ENCODE measurements around the gene CRY2.

CRY2 gene

GRCh38 chr11:45843158-45843924, 3.9 kb upstream of the CRY2 start:
- H3K27ac ChIP-seq (replicated peaks; ENCODE audit: low read length): no peak overlapping the region
- DNase-seq (ENCODE audit: low spot score): peak; percentile 79
- peak overlapping the region; percentile 66 for H2AFZ ChIP-seq (ENCODE audit: low read length)

GRCh38 chr11:45844822-45845578, 2.3 kb upstream of the CRY2 start:
- Histone ChIP-seq H3K9ac (ENCODE audit: low read depth, low read length, poor library complexity) (no peak overlapping the region), H3K79me1 (ENCODE audit: low read depth, low read length) (peaks cover 2% of the 10 kb centered on the region), H3K36me3 (replicated peaks in 1 of 2; ENCODE audit: control insufficient read depth in 2 of 2, insufficient read depth in 2 of 2, low read length in 2 of 2) (no peaks in the 10 kb centered on the region), H3K9me3 (replicated peaks in 1 of 2; ENCODE audit: control insufficient read depth in 2 of 2, insufficient read depth in 1 of 2, low read depth in 1 of 2, low read length in 2 of 2) (no peaks in the 10 kb centered on the region), H3K27ac (replicated peaks; ENCODE audit: low read length) (no peak overlapping the region), H3K14ac (ENCODE audit: low read length) (no peak overlapping the region), H2BK15ac (ENCODE audit: low read length) (no peak overlapping the region), H3K27me3 (ENCODE audit: control insufficient read depth in 3 of 3, insufficient read depth in 3 of 3, low read depth in 1 of 3, low read length in 3 of 3) (peaks cover 0 to 24% (median 14%) of the 10 kb centered on the region in 3 experiments), H3K23ac (ENCODE audit: low read depth, low read length, poor library complexity) (no peak overlapping the region), H2AFZ (ENCODE audit: low read length) (no peak overlapping the region), H3K4me3 (ENCODE audit: low read length in 2 of 2) (no peak overlapping the region), H3K4ac (ENCODE audit: low read length) (no peak overlapping the region), H3K4me2 (ENCODE audit: insufficient read depth, low read length, poor library complexity, severe bottlenecking) (no peak overlapping the region), H3K4me1 (ENCODE audit: control insufficient read depth in 2 of 2, insufficient read depth in 1 of 2, low read depth in 1 of 2, low read length in 2 of 2) (peaks cover 6 to 7% of the 10 kb centered on the region in 2 donors), H2BK5ac (ENCODE audit: low read length) (no peak overlapping the region), H2BK12ac (ENCODE audit: low read length) (no peak overlapping the region), H2AK5ac (ENCODE audit: low read depth, low read length) (no peak overlapping the region), H4K91ac (ENCODE audit: low read depth, low read length, poor library complexity) (no peak overlapping the region), H3K18ac (ENCODE audit: low read length) (no peak overlapping the region), H4K8ac (ENCODE audit: low read depth, low read length) (no peak overlapping the region), H2BK120ac (ENCODE audit: low read depth, low read length) (no peak overlapping the region)
- no peak for DNase-seq (ENCODE audit: low spot score)
- WGBS, 2 donors (ENCODE audit: extremely low coverage in 2 of 2, insufficient read length in 2 of 2, insufficient replicate concordance in 1 of 2): no CpG with 5 or more reads among the region's 3 CpGs

More at GRCh38 chr11:45843158-45843924, 3.9 kb upstream of the CRY2 start:
- Histone ChIP-seq H3K9ac (ENCODE audit: low read depth, low read length, poor library complexity) (no peak overlapping the region), H2AK5ac (ENCODE audit: low read depth, low read length) (no peak overlapping the region), H3K23ac (ENCODE audit: low read depth, low read length, poor library complexity) (no peak overlapping the region), H3K27me3 (ENCODE audit: control insufficient read depth in 3 of 3, insufficient read depth in 3 of 3, low read depth in 1 of 3, low read length in 3 of 3) (peaks cover 0 to 24% (median 14%) of the 10 kb centered on the region in 3 experiments), H2BK120ac (ENCODE audit: low read depth, low read length) (no peak overlapping the region), H4K8ac (ENCODE audit: low read depth, low read length) (no peak overlapping the region), H2BK12ac (ENCODE audit: low read length) (no peak overlapping the region), H3K14ac (ENCODE audit: low read length) (no peak overlapping the region), H3K4me3 (ENCODE audit: low read length in 2 of 2) (no peak overlapping the region), H3K79me1 (ENCODE audit: low read depth, low read length) (peaks cover 2% of the 10 kb centered on the region), H3K4ac (ENCODE audit: low read length) (no peak overlapping the region), H4K91ac (ENCODE audit: low read depth, low read length, poor library complexity) (no peak overlapping the region), H3K4me1 (ENCODE audit: control insufficient read depth in 2 of 2, insufficient read depth in 1 of 2, low read depth in 1 of 2, low read length in 2 of 2) (peaks cover 2 to 3% of the 10 kb centered on the region in 2 donors), H3K9me3 (replicated peaks in 1 of 2; ENCODE audit: control insufficient read depth in 2 of 2, insufficient read depth in 1 of 2, low read depth in 1 of 2, low read length in 2 of 2) (no peaks in the 10 kb centered on the region), H2BK15ac (ENCODE audit: low read length) (no peak overlapping the region), H3K36me3 (replicated peaks in 1 of 2; ENCODE audit: control insufficient read depth in 2 of 2, insufficient read depth in 2 of 2, low read length in 2 of 2) (no peaks in the 10 kb centered on the region), H3K4me2 (ENCODE audit: insufficient read depth, low read length, poor library complexity, severe bottlenecking) (peak overlapping the region; percentile 31), H3K18ac (ENCODE audit: low read length) (no peak overlapping the region), H2BK5ac (ENCODE audit: low read length) (no peak overlapping the region)
- no CpG with 5 or more reads among the region's 22 CpGs for WGBS, 2 donors (ENCODE audit: extremely low coverage in 2 of 2, insufficient read length in 2 of 2, insufficient replicate concordance in 1 of 2)

- Histone ChIP-seq H3K4me1 (ENCODE audit: control insufficient read depth in 2 of 2, insufficient read depth in 1 of 2, low read depth in 1 of 2, low read length in 2 of 2) (peaks cover 6 to 7% of the 10 kb centered on the region in 2 donors), H3K79me1 (ENCODE audit: low read depth, low read length) (peaks cover 2% of the 10 kb centered on the region), H3K27ac (replicated peaks; ENCODE audit: low read length) (no peak overlapping the region), H3K9me3 (replicated peaks in 1 of 2; ENCODE audit: control insufficient read depth in 2 of 2, insufficient read depth in 1 of 2, low read depth in 1 of 2, low read length in 2 of 2) (no peaks in the 10 kb centered on the region), H4K91ac (ENCODE audit: low read depth, low read length, poor library complexity) (no peak overlapping the region), H2BK12ac (ENCODE audit: low read length) (no peak overlapping the region), H3K9ac (ENCODE audit: low read depth, low read length, poor library complexity) (no peak overlapping the region), H2AK5ac (ENCODE audit: low read depth, low read length) (no peak overlapping the region), H2BK120ac (ENCODE audit: low read depth, low read length) (no peak overlapping the region), H3K4ac (ENCODE audit: low read length) (no peak overlapping the region), H3K4me2 (ENCODE audit: insufficient read depth, low read length, poor library complexity, severe bottlenecking) (no peak overlapping the region), H3K14ac (ENCODE audit: low read length) (no peak overlapping the region), H2BK5ac (ENCODE audit: low read length) (no peak overlapping the region), H3K23ac (ENCODE audit: low read depth, low read length, poor library complexity) (no peak overlapping the region), H2BK15ac (ENCODE audit: low read length) (no peak overlapping the region), H3K18ac (ENCODE audit: low read length) (no peak overlapping the region), H2AFZ (ENCODE audit: low read length) (no peak overlapping the region), H3K27me3 (ENCODE audit: control insufficient read depth in 3 of 3, insufficient read depth in 3 of 3, low read depth in 1 of 3, low read length in 3 of 3) (peaks cover 0 to 24% (median 14%) of the 10 kb centered on the region in 3 experiments), H3K4me3 (ENCODE audit: low read length in 2 of 2) (no peak overlapping the region), H4K8ac (ENCODE audit: low read depth, low read length) (no peak overlapping the region), H3K36me3 (replicated peaks in 1 of 2; ENCODE audit: control insufficient read depth in 2 of 2, insufficient read depth in 2 of 2, low read length in 2 of 2) (no peaks in the 10 kb centered on the region)
- no CpG with 5 or more reads among the region's 4 CpGs for WGBS, 2 donors (ENCODE audit: extremely low coverage in 2 of 2, insufficient read length in 2 of 2, insufficient replicate concordance in 1 of 2)
- no peak for DNase-seq (ENCODE audit: low spot score)
These were observed 1.1 kb upstream of the CRY2 start for GRCh38 chr11:45846174-45846675.

- Histone ChIP-seq H3K27ac (replicated peaks; ENCODE audit: low read length) (no peak overlapping the region), H2BK5ac (ENCODE audit: low read length) (no peak overlapping the region), H3K36me3 (replicated peaks in 1 of 2; ENCODE audit: control insufficient read depth in 2 of 2, insufficient read depth in 2 of 2, low read length in 2 of 2) (no peaks in the 10 kb centered on the region), H3K4ac (ENCODE audit: low read length) (no peak overlapping the region), H4K91ac (ENCODE audit: low read depth, low read length, poor library complexity) (no peak overlapping the region), H3K14ac (ENCODE audit: low read length) (no peak overlapping the region), H2BK12ac (ENCODE audit: low read length) (no peak overlapping the region), H3K18ac (ENCODE audit: low read length) (peak overlapping the region; percentile 95), H3K9ac (ENCODE audit: low read depth, low read length, poor library complexity) (peak overlapping the region; percentile 97), H3K27me3 (ENCODE audit: control insufficient read depth in 3 of 3, insufficient read depth in 3 of 3, low read depth in 1 of 3, low read length in 3 of 3) (peaks cover 0 to 14% (median 12%) of the 10 kb centered on the region in 3 experiments), H3K4me2 (ENCODE audit: insufficient read depth, low read length, poor library complexity, severe bottlenecking) (peak overlapping the region; percentile 92), H3K4me1 (ENCODE audit: control insufficient read depth in 2 of 2, insufficient read depth in 1 of 2, low read depth in 1 of 2, low read length in 2 of 2) (peaks cover 6 to 7% of the 10 kb centered on the region in 2 donors), H3K23ac (ENCODE audit: low read depth, low read length, poor library complexity) (peak overlapping the region; percentile 66), H2BK120ac (ENCODE audit: low read depth, low read length) (no peak overlapping the region), H2AK5ac (ENCODE audit: low read depth, low read length) (no peak overlapping the region), H3K79me1 (ENCODE audit: low read depth, low read length) (peaks cover 2% of the 10 kb centered on the region), H4K8ac (ENCODE audit: low read depth, low read length) (no peak overlapping the region), H3K4me3 (ENCODE audit: low read length in 2 of 2) (peak overlapping the region; percentile 70 to 85), H2BK15ac (ENCODE audit: low read length) (peak overlapping the region; percentile 60), H3K9me3 (replicated peaks in 1 of 2; ENCODE audit: control insufficient read depth in 2 of 2, insufficient read depth in 1 of 2, low read depth in 1 of 2, low read length in 2 of 2) (no peaks in the 10 kb centered on the region), H2AFZ (ENCODE audit: low read length) (peak overlapping the region; percentile 94)
- no CpG with 5 or more reads among the region's 16 CpGs for WGBS, 2 donors (ENCODE audit: extremely low coverage in 2 of 2, insufficient read length in 2 of 2, insufficient replicate concordance in 1 of 2)
- DNase-seq (ENCODE audit: low spot score): peak; percentile 32
These were observed 639 bp downstream of the CRY2 start for GRCh38 chr11:45847911-45848316.
